Measurements from ENCODE around the gene ZNF407. TPM values are rescaled to one million over a fixed set of nuclear protein-coding genes. Genes with fewer than 3 reads are reported as not detected.

ZNF407 gene
- total and polyA plus RNA-seq, 4 donors = 2.8 to 34.9 (median 9.5) TPM

DNA sequence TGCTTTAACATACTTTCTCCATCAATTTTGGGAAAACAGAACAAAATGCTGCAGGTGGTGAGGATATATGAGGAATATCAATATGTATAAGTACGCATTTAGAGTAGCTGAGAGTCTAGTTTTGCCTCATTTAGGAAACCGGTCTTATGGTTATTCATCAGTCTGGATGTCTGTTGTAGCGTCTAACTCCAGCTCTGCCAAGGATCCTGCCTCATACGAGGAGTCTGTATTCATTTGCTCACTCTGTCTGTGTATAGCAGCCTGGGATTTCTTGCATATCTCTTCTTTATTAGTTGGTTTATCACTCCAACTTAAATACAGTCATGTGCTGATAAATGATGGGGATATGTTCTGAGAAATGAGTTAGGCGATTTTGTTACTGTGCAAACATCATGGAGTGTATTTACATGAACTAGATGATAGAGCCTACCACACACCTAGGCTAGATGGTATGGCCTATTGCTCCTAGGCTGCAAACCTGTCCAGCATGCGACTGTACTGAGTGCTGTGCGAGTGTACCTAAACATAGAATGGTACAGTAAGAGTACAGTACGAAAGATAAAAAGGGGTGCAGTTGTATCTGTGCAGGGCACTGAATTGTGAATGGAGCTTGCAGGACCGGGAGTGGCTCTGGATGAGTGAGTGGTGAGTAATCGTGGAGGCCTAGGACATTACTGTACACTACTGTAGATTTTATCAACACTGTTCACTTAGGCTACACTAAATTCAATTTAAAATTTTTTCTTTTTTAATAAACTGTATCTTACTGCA is 148.1 kb downstream of the ZNF407 start:
- Histone ChIP-seq H3K4me3 (no peak overlapping the region), H3K27me3 (ENCODE audit: control insufficient read depth in 3 of 3, insufficient read depth in 3 of 3, low read length in 2 of 3) (no peaks in the 10 kb centered on the region), H3K36me3 (ENCODE audit: control insufficient read depth in 4 of 4, insufficient read depth in 4 of 4, low read length in 4 of 4) (no peaks in the 10 kb centered on the region), H3K27ac (ENCODE audit: low read depth in 1 of 2, low read length in 1 of 2) (no peak overlapping the region), H3K9me3 (ENCODE audit: control insufficient read depth in 4 of 4, insufficient read depth in 3 of 4, low read length in 3 of 4) (no peaks in the 10 kb centered on the region), H3K9ac (ENCODE audit: insufficient read depth in 1 of 2, low read length in 2 of 2) (no peak overlapping the region), H3K4me1 (ENCODE audit: control insufficient read depth in 5 of 5, insufficient read depth in 5 of 5, low read length in 5 of 5) (peaks cover 0 to 3% (median 0%) of the 10 kb centered on the region in 5 donors)
- TF ChIP-seq, protein P1, sequence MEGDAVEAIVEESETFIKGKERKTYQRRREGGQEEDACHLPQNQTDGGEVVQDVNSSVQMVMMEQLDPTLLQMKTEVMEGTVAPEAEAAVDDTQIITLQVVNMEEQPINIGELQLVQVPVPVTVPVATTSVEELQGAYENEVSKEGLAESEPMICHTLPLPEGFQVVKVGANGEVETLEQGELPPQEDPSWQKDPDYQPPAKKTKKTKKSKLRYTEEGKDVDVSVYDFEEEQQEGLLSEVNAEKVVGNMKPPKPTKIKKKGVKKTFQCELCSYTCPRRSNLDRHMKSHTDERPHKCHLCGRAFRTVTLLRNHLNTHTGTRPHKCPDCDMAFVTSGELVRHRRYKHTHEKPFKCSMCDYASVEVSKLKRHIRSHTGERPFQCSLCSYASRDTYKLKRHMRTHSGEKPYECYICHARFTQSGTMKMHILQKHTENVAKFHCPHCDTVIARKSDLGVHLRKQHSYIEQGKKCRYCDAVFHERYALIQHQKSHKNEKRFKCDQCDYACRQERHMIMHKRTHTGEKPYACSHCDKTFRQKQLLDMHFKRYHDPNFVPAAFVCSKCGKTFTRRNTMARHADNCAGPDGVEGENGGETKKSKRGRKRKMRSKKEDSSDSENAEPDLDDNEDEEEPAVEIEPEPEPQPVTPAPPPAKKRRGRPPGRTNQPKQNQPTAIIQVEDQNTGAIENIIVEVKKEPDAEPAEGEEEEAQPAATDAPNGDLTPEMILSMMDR (IDR thresholded peaks at IDR 0.05; ENCODE audit: control extremely low read depth, extremely low read depth) = no peak
- DNase-seq (no peak), ATAC-seq (ENCODE audit: insufficient read depth, low FRiP score) (no peak)
- whole genome bisulfite sequencing, 2 donors = 86 to 94% methylated on average over 10 of the region's 10 CpGs

DNA sequence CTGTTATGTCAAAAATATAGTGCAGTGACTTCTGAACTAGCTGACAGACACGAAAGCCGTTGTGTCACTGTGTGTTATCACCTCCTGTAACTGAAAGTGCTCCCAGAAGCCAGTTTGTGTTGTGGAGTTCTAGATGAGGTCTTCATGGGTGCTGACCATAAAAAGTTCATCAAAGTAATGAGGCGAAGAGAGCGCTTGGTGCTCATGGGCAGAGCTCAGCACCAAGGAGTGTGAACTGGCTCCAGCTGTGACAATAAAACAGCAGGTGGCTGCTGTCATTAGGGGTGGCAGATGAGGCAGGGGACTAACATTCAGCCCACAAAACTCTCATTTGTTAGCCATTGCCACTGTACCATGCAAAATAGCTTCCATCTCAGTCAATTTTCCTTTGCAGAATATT is 151.1 kb downstream of the ZNF407 start:
- H3K4me1 ChIP-seq (ENCODE audit: control insufficient read depth in 5 of 5, insufficient read depth in 5 of 5, low read length in 5 of 5) = peaks cover 0 to 3% (median 0%) of the 10 kb centered on the region in 5 donors
- no peaks in the 10 kb centered on the region for H3K36me3 ChIP-seq (ENCODE audit: control insufficient read depth in 4 of 4, insufficient read depth in 4 of 4, low read length in 4 of 4)
- ATAC-seq (ENCODE audit: insufficient read depth, low FRiP score) (no peak), DNase-seq (no peak)
- no peaks in the 10 kb centered on the region for H3K27me3 ChIP-seq (ENCODE audit: control insufficient read depth in 3 of 3, insufficient read depth in 3 of 3, low read length in 2 of 3)
- H3K4me3 ChIP-seq = no peak overlapping the region
- 96% methylated on average over 4 of the region's 4 CpGs for WGBS, 2 donors
- TF ChIP-seq, protein P1 (IDR thresholded peaks at IDR 0.05; ENCODE audit: control extremely low read depth, extremely low read depth) = no peak
- no peaks in the 10 kb centered on the region for H3K9me3 ChIP-seq (ENCODE audit: control insufficient read depth in 4 of 4, insufficient read depth in 3 of 4, low read length in 3 of 4)
- no peak overlapping the region for H3K27ac ChIP-seq (ENCODE audit: low read depth in 1 of 2, low read length in 1 of 2)
- H3K9ac ChIP-seq (ENCODE audit: insufficient read depth in 1 of 2, low read length in 2 of 2) = no peak overlapping the region

DNA sequence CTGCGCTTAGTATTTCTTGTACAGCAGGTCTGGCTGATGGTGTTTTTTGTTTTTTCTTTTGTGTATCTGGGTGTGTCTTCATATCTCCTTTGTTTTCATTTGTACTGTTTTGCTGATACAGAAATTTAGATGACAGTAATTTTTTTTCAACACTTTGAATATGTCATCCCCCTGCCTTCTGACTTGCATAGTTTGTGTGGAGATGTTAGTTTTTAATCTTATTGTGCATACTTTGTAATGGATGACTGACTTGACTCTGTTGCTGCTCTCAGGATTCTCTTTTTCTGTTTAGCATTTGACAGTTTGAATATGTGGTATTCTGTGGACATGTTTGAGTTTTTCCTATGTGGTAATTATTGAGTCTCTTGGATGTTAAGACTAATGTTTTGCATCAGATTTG is 161.3 kb downstream of the ZNF407 start:
- no peak for DNase-seq
- TF ChIP-seq, protein P1 (IDR thresholded peaks at IDR 0.05; ENCODE audit: control extremely low read depth, extremely low read depth) = no peak
- H3K9ac ChIP-seq (ENCODE audit: insufficient read depth in 1 of 2, low read length in 2 of 2) = no peak overlapping the region
- H3K4me3 ChIP-seq = no peak overlapping the region
- no peaks in the 10 kb centered on the region for H3K4me1 ChIP-seq (ENCODE audit: control insufficient read depth in 5 of 5, insufficient read depth in 5 of 5, low read length in 5 of 5)
- ATAC-seq (ENCODE audit: insufficient read depth, low FRiP score) = no peak
- H3K9me3 ChIP-seq (ENCODE audit: control insufficient read depth in 4 of 4, insufficient read depth in 3 of 4, low read length in 3 of 4) = no peaks in the 10 kb centered on the region
- no peaks in the 10 kb centered on the region for H3K36me3 ChIP-seq (ENCODE audit: control insufficient read depth in 4 of 4, insufficient read depth in 4 of 4, low read length in 4 of 4)
- no peaks in the 10 kb centered on the region for H3K27me3 ChIP-seq (ENCODE audit: control insufficient read depth in 3 of 3, insufficient read depth in 3 of 3, low read length in 2 of 3)
- H3K27ac ChIP-seq (ENCODE audit: low read depth in 1 of 2, low read length in 1 of 2) = no peak overlapping the region
- 97 to 100% methylated on average over 1 of the region's 1 CpG for WGBS, 2 donors
